NCI-H2196 (cell line): ENCODE results near the gene PARP14.
A peak's percentile ranks its signal among the peaks of the same experiment; 100 is the strongest.
"Not testable (repeated sequence)": the region's sequence is repeated elsewhere in the genome, so short reads cannot be mapped to it uniquely, and the experiment has no call there.

Experiments used
- DNase-seq: peaks from one replicate; lab custom pipeline; 2025; ENCODE audit not compliant: unreplicated experiment; lab: John Stamatoyannopoulos, UW

Gene PARP14

DNA sequence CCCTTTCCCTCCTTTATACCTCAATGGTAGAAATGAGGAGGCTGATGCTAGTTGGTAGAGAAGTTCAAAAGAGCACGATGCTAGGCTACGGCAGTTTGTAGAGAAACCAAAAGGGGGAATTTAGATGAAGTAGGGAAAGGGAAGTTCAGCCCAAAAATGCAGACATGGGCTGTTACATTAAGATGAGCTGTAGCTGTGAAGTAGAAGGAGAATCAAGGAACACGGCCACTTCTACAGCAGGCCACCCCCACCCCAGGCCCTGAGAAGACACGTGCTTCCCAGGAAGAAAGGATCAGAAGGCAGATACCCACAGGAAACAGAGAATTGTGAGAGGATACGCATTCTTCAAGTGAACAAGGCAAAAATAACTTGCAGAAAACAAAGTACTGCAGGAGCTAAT, 2.1 kb upstream of the PARP14 start:
- DNase-seq = no peak

DNA sequence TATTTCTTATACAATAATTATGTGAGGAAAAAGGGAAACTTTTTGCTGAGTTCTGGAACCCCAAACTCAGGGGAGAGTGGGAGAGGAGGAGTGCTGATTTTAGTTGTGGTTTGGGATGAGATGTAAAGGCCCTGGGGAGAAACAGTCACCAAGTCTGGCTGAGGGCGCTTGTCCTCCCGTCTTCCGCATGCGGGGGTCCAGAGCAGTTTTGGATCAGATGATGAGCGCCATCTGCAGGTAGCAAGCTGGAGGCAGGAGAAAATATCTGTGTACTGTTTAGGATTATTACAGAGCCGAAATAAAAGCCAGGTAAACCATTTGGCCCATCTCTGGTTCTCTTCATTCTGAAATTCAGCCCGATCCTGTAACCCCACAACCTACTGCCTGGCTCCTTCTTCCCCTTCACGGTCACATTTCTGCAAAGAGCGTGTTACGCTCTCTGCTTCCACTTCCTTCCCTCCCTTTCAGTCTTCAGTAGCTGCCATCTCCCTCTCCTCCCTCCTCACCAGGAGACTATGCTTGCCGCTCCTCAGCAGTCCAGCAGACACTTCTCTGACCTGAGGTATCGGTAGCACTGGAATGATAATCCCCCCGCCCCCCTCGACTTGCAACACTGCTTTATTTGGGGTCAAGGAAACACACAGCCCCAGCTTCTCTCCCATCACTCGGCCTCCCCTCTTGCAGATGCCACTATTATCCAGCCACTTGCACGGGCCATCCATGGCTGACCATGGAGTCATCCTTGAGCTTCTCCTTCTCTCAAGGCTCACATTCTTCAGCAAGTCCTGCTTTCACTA, 1.4 kb upstream of the PARP14 start:
- peak; percentile 85 for DNase-seq

DNA sequence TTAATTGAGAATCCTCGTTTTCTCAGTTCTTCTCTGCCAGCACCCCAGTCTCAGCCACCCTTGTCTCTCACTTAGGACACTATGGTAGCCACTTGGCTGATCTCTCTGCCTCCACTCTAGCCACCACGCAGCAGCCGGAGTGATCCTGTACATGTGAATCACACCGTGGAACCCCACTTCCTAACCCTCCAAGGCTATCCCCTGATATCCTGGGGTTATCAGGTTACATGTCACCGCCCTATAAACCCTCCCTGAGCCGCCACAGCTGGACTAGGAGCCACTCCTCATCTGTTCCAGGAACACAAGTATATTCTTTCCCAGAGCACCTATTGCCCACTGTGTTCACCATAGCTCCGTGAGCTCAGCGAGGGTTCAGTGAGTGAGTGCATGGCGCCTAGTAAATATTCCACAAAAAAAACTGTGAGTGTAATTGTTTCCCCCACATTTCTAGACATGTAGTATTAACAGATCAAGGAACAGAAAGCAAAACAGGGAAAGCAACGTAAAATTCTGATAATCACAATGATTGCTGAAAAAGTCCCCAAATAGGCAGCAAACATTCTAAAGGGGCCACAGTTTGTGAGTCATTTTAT, 661 bp upstream of the PARP14 start:
- peak; percentile 56 for DNase-seq

DNA sequence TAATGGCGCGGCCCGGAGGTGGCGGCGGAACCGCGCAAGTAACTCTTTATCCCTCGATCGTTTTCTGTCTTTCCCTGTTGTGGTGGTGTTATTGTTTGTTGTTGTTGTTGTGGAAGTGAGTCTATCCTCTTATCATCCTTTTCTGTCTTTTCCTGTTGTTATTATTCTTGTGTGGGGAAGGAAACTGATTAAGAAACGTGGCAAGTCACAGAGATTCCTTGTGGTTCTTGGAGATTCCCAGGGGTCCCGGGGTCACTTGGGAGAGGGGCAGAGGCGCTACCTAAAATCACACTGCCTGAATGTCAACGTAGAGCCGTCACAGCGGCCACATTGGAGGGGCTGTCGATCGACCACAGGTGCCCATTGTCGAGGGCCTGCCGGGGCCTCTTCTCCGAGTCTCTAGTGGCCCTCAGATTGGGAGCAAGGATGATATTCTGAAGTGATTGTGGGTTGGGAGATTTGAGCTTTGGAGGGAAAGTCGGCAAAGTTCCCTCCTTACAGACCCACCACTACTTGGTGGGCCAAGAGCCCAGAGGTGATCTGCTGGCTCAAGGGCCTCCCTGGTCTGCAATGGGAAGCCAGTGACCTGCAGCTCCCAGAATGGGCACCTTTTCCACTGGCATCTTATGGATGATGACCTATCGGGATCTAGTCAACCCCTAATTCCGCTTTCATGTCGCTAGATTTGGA, 790 bp downstream of the PARP14 start:
- no peak for DNase-seq

DNA sequence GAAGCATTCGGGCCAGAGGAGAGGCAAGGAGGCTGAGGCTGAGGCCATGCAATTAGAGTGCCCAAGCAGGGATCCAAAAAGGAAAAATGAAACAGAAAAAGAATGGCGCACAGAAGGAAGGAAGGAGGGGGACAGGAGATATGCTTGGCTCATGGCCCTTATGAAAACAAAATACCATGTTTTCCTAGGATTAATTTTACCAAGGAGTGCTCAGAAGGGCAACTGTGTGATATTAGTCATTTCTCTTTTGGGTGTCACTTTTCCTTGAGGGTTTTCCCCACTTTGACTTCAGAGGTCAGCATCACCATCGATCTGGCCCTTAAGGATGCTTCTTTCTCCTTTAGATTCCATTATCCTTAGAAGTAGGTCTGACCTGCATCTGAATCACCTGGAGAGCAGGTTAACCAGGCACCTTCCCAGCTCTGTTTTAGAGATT, 1.4 kb downstream of the PARP14 start:
- no peak for DNase-seq

GRCh38 chr3:122682778-122683411, 2.3 kb downstream of the PARP14 start:
- not testable (repeated sequence) for DNase-seq

DNA sequence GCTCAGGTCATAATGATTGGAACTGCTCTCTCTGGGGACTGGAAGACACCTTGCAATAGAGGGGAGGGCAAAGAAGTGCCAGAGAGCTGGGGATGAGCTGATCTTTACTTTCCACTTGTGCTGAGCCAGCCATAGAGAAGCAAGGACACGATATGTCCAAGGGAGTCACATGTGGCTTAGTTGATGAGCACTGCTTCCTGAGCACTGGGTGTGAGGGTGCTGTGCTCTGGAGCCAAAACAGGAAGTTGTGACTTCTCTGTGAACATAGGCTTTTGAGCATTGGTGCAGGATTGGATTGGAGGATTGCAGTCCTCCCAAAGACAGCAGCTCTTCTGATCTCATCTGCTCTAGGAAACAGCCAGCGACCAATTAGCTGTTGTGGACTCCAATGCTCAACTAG, 6.7 kb downstream of the PARP14 start:
- no peak for DNase-seq

DNA sequence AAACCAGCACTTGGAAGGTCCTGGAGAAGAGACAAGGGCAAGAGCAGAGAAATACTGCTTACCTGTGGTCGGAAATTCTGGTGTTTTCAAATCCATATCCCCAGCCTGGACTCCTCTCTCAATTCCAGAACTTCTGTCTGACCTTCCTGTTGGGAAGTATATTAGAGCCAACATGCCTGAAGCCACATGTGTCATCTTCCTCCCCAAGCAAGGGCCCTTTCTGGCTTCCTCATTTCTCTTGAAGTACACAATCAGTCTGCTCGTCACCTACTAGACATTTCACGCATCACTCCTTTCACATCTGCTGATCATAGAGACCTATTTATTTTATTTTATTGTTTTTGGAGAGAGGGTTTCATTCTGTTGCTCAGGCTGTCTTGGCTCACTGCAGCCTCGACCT, 8.4 kb downstream of the PARP14 start:
- DNase-seq = no peak

DNA sequence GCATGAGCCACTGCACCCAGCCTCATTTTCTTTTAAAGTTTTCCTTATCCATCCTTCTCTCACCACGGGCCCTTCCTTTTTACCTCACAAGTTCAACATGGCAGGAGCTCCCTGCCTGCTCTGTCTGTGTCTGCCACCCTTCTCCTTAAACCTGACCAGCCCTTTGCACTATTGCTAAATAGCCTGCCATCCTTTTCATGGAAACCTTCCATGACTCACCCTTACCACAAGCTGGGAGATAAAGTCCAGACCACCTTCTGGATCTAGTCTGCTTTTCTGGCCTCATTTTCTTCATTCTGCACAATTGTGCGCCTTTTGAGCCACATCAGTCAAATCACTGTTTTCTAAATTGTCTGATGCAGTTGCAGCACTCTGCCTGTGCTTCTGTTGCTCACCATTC, 8.9 kb downstream of the PARP14 start:
- no peak for DNase-seq

DNA sequence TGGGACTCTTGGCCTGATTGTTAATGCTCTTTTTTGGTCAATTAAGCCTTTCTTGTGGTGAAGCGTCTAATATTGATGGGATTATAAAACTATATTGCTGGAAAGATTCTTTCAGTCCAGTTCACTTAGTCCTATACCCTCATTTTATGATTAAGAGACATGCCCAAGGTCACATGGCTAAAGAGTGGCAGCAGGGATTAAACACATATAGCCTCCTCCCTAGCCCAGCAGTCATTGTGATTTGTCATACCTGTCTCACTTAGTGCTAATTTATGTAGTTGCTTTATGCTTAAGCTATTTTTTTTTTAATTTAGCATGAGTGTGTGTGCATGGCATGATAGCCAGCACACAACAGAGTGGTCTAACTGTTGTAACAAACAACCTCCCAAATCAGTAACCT, 9.5 kb downstream of the PARP14 start:
- DNase-seq = no peak

- DNase-seq = no peak
Observed at GRCh38 chr3:122691195-122691594, 10.6 kb downstream of the PARP14 start.

- DNase-seq = no peak
Observed at GRCh38 chr3:122692674-122693073, 12.0 kb downstream of the PARP14 start.

- no peak for DNase-seq
Observed at GRCh38 chr3:122694966-122695365, 14.3 kb downstream of the PARP14 start.

- DNase-seq = no peak
Observed at GRCh38 chr3:122695927-122696561, 15.4 kb downstream of the PARP14 start.

GRCh38 chr3:122697952-122698620, 17.4 kb downstream of the PARP14 start:
- DNase-seq = no peak

DNA sequence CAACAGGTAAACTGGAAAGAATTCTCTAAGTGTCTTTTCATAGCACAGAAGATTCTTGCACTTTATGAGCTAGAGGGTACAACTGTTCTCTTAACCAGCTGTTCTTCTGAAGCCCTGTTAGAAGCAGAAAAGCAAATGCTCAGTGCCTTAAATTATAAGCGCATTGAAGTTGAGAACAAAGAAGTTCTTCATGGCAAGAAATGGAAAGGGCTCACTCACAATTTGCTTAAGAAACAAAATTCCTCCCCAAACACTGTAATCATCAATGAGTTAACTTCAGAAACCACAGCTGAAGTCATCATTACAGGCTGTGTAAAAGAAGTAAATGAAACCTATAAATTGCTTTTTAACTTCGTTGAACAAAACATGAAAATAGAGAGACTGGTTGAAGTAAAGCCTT, 19.6 kb downstream of the PARP14 start:
- no peak for DNase-seq

DNA sequence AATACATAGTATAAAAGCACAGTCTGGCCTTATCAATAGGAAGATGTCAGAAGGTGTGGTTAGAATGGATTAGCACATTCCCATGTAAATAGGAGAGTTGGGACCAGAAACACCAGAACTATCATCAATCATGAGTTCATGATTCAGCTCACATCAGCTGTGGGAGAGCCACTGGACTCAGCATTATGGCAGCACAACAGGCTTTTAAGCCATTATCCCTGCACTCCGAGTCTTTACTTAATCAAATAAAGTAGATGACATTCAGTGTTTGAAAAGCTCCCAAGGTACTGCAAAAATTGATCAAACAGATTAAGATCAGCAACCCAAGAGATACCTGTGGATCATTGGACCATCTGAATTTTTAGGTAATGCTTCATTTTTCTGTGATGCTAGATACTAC, 24.7 kb downstream of the PARP14 start:
- DNase-seq = no peak

DNA sequence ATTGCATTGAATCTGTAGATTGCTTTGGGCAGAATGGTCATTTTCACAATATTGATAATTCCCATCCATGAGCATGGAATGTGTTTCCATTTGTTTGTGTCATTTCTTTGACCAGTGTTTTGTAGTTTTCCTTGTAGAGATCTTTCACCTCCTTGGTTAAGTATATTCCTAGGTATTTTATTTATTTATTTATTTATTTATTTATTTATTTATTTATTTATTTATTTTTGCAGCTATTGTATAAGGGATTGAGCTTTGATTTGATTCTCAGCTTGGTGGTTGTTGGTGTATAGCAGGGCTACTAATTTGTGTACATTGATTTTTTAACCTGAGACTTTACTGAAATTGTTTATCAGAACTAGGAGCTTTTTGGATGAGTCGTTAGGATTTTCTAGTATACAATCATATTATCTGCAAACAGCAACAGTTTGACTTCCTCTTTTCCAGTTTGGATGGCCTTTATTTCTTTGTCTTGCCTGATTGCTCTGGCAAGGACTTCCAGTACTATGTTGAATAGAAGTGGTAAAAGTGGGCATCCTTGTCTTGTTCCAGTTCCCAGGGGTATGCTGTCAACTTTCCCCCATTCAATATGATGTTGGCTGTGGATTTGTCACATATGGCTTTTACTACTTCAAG, 30.1 kb downstream of the PARP14 start:
- DNase-seq = not testable (repeated sequence)

DNA sequence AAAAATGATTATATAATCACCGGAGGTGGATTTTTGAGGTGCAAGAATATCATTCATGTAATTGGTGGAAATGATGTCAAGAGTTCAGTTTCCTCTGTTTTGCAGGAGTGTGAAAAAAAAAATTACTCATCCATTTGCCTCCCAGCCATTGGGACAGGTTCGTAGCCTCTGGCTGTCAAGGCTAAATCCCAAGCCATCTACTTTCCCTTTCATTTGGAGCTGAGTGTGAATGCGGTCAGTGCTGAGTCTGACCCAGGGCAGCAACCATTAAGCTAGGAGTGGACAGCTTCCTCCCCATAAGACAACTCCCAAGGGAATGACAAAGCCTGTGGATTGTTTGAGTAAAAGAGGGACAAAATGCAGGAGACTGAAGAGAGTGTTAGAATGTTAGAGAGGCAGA, 33.6 kb downstream of the PARP14 start:
- DNase-seq = no peak

GRCh38 chr3:122716667-122717066, 36.0 kb downstream of the PARP14 start:
- no peak for DNase-seq
